SIG-M5 treated with dmso at 0.1 percent for 504 hours (cell line): ENCODE results near the gene TMEM269.

Source experiments
- DNase-seq: peaks from one replicate; lab custom pipeline; 2025; ENCODE audit not compliant: unreplicated experiment; lab: John Stamatoyannopoulos, UW

TMEM269 gene

DNA sequence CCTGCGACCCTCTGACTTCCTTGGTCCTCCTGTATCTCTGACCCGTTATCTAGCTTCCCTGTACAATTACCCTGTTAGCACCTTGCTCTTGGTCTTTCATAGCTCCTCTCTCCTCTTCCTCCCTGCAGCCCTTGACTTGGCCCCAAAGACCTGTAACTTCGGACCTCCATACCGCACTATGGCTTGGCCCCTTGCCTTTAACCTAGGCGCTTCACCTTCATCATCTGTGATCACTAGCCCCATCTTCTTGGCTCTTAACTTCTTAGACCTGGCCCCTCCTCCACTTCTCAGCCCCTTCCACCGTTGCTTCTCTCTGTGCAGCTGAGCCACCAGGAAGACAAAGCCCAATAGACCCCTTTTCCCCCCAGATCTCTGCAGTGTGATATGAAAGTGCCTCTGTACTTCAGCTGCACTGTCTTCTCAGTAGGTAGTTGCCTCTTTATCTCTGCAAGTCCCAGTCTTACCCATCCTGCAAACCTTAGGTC lies 62.4 kb downstream of the TMEM269 start:
- DNase-seq = no peak

DNA sequence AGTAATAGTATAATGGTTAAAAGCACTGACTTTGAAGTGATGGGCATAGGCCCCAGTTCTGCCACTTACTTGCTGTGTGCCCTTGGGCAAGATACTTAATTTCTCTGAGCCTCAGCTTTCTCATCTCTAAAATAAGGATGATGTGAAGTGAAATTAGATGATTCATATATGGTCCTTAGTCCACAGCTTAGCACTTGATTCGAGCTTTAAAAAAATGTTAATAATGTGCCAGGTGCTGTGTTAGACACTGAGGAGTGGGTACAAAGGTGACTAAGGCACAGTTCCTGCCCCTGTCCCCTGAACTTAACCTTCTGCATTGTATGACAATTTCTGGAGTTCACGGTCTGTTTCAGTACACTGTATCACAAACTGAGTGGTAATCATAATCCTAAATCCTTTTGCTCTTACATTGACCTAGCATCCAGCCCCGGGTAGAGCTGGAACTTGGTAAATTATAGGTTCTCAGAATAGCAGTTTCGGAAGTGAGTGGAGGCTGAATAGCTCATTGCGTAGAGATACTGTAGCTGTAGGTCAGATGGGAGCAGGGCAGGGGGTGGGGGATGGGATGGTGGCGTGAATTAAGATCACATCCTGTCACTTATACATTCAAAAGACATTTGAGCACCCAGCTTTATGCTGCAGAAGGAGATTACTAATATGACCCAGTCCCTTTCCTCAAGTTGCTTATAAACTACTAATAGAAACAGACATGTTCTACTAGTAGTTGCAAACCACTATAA lies 63.1 kb downstream of the TMEM269 start:
- DNase-seq = no peak

DNA sequence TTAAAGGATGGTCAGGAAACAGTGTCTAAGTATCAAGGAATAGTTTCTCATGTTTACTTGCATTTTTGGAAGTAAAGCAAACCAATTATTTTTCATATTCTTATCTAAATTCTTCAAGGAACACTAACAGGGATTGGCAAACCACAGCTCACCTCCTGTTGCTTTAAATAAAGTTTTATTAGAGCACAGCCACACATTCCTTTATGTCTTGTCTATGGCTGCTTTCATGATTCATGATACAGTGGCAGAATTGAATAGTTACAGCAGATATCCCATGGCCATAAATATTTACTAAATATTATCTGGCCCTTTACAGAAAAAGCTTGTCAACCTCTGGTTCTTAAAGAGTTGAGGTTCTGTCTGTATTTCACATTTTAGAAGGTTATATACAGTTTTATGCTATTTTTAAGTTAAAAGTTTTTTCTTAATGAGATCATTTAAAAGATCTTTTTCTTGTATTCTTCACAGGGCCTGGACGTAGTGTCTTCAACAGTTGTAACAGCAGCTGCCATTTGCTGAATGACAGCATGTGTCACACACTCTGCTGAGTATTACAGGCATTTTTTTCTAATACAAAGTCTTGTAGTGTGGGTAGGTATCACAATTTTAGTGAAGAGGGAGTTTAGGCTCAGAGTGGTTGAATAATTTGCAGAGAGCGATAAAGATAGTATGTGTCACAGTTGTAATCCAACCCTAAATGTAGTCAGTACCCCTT lies 64.2 kb downstream of the TMEM269 start:
- DNase-seq = no peak

DNA sequence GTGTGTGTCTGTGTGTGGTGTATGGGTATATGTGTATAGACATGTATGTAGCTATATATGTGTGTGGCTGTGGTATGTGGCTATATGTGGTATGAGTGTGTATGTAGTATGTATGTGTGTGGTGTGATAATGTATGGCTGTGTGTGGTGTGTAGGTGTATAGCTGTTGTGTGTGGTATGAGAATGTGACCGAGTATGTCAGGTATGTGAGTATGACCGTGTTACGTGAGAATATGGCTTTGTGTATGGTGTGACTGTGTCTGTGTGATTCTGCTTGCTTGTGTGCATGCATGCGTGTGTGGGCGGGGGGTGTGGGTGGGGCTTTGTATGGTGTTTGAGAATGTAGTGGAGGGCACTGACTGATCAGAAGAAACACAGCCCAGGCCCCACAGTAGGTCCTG lies 65.2 kb downstream of the TMEM269 start:
- no peak for DNase-seq
